ENCODE data around the gene PIBF1.

The PIBF1 gene

GRCh38 chr13:72990953-72991352, 209.0 kb downstream of the PIBF1 start:
- no peak for TF ChIP-seq CTCF (IDR thresholded peaks at IDR 0.05; ENCODE audit: low read depth, low read length)

GRCh38 chr13:72998012-72998411, 216.1 kb downstream of the PIBF1 start:
- H3K4me3 ChIP-seq (replicated peaks in 1 of 2; ENCODE audit: low read depth in 2 of 2, low read length in 2 of 2), result no peak overlapping the region
- no peak for TF ChIP-seq CTCF (IDR thresholded peaks at IDR 0.05; ENCODE audit: low read depth, low read length)

More at GRCh38 chr13:72990953-72991352, 209.0 kb downstream of the PIBF1 start:
- peak in 1 of 2 donors; percentile 3 for DNase-seq (ENCODE audit: low read depth in 2 of 2)
- no peak overlapping the region for H3K4me3 ChIP-seq (replicated peaks in 1 of 2; ENCODE audit: low read depth in 2 of 2, low read length in 2 of 2)

GRCh38 chr13:73000027-73000674, 218.2 kb downstream of the PIBF1 start:
- DNase-seq (ENCODE audit: low read depth in 2 of 2), result peak; percentile 47
- H3K4me3 ChIP-seq (replicated peaks in 1 of 2; ENCODE audit: low read depth in 2 of 2, low read length in 2 of 2), result no peak overlapping the region
- TF ChIP-seq CTCF (IDR thresholded peaks at IDR 0.05; ENCODE audit: low read depth, low read length), result no peak

More at GRCh38 chr13:72998012-72998411, 216.1 kb downstream of the PIBF1 start:
- no peak for DNase-seq (ENCODE audit: low read depth in 2 of 2)

GRCh38 chr13:73001971-73002370, 220.0 kb downstream of the PIBF1 start:
- no peak for DNase-seq (ENCODE audit: low read depth in 2 of 2)
- H3K4me3 ChIP-seq (replicated peaks in 1 of 2; ENCODE audit: low read depth in 2 of 2, low read length in 2 of 2), result no peak overlapping the region
- no peak for TF ChIP-seq CTCF (IDR thresholded peaks at IDR 0.05; ENCODE audit: low read depth, low read length)

- H3K4me3 ChIP-seq (replicated peaks in 1 of 2; ENCODE audit: low read depth in 2 of 2, low read length in 2 of 2), result no peak overlapping the region
- no peak for TF ChIP-seq CTCF (IDR thresholded peaks at IDR 0.05; ENCODE audit: low read depth, low read length)
- no peak for DNase-seq (ENCODE audit: low read depth in 2 of 2)
Measured at GRCh38 chr13:73011751-73012150, 229.8 kb downstream of the PIBF1 start.

- no peak for DNase-seq (ENCODE audit: low read depth in 2 of 2)
- TF ChIP-seq CTCF (IDR thresholded peaks at IDR 0.05; ENCODE audit: low read depth, low read length), result no peak
- no peak overlapping the region for H3K4me3 ChIP-seq (replicated peaks in 1 of 2; ENCODE audit: low read depth in 2 of 2, low read length in 2 of 2)
Measured at GRCh38 chr13:73015805-73016204, 233.9 kb downstream of the PIBF1 start.

GRCh38 chr13:73018336-73018735, 236.4 kb downstream of the PIBF1 start:
- peak in 1 of 2 donors; percentile 22 for DNase-seq (ENCODE audit: low read depth in 2 of 2)
- TF ChIP-seq CTCF (IDR thresholded peaks at IDR 0.05; ENCODE audit: low read depth, low read length), result no peak
- no peak overlapping the region for H3K4me3 ChIP-seq (replicated peaks in 1 of 2; ENCODE audit: low read depth in 2 of 2, low read length in 2 of 2)
